ENCODE results near the gene PLXNA4. TPM values are rescaled to one million over a fixed set of nuclear protein-coding genes. Genes with fewer than 3 reads are reported as not detected.

Gene PLXNA4
- total and polyA plus RNA-seq, 9 of the 15 experiments (the other 6 are each of a cell fraction or from before 2014, with no cell fraction given), result under 0.01 to 0.09 TPM; not detected in 7

DNA sequence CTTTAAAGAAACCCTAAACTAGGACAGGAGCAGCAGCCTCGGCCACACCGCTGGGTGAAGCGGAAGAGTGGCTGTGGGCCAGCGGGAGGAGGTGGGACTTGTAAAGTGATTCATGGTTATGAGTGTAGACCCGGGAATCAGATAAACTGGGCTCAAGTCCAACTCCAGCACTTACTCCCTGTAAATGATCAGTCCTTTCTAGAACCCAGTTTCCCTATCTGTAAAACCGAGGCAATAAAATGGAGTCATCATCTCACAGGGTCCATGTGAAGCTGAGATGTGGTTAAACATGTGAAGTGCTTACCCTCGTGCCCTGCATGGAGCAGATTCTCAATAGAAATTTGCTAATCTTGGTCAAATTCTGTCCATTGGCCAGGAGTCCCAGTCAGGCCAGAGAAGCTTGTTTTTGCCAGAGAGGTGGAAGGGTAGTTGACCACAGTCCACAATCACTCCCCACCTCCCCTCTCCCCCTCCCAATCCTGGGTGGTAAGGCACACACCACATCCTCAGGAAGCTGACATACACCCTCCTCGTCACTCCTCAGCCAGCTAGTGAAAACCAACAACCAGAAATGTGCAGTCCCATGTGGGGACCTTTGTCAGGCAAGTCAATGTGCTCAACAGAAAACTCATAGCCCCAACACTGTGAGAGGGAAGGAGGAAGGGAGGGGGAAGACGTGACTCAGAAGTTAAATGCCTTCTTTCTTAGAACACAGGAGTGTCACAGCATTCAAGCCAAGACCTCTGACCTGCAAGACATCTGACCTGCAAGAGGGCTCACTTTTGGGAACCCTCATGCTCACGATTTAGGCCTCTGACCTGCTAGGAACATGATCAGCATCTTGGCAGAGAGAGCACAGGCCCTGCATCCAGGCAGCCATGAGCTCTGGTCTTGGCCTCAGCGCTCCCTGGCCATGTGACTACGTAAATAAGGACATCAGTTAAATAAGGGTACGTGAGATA is 145.1 kb downstream of the PLXNA4 start (continued):
- TF ChIP-seq ZNF511 (CRISPR knock-in tag; IDR thresholded peaks at IDR 0.05) (0 out of 2 replicates have a peak, but pooled peaks have one; percentile 37), RBM22 (IDR thresholded peaks at IDR 0.05; ENCODE audit: low read depth, low read length, poor library complexity, severe bottlenecking) (no peak), NR2C2 (CRISPR knock-in tag; IDR thresholded peaks at IDR 0.05) (no peak), NR2C2 (tag; IDR thresholded peaks at IDR 0.05) (peak; percentile 69; the same call in 1 of the 2 replicates), ZNF551 (CRISPR knock-in tag; IDR thresholded peaks at IDR 0.05) (no peak), TOE1 (IDR thresholded peaks at IDR 0.05; ENCODE audit: borderline replicate concordance) (no peak), TOE1 (CRISPR knock-in tag; IDR thresholded peaks at IDR 0.05; ENCODE audit: borderline replicate concordance, low read depth) (no peak), NFIC (IDR thresholded peaks at IDR 0.05) (peak; percentile 63), ATF7 (IDR thresholded peaks at IDR 0.05) (no peak), ZKSCAN1 (IDR thresholded peaks at IDR 0.05; ENCODE audit: low read depth, low read length) (no peak), GABPA (tag; conservative IDR thresholded peaks at IDR 0.05; ENCODE audit: low read depth) (peak; percentile 71), PBX2 (CRISPR knock-in tag; IDR thresholded peaks at IDR 0.05; ENCODE audit: low read depth) (no peak), PBX2 (tag; conservative IDR thresholded peaks at IDR 0.05; ENCODE audit: low read depth) (peak; percentile 90), MYC (IDR thresholded peaks at IDR 0.05; ENCODE audit: low read depth, low read length) (no peak), MYC (CRISPR knock-in tag; IDR thresholded peaks at IDR 0.05; ENCODE audit: borderline replicate concordance, low read depth) (no peak), GABPB1 (CRISPR knock-in tag; IDR thresholded peaks at IDR 0.05) (peak; percentile 33; the same call in 1 of the 2 replicates), MEIS2 (IDR thresholded peaks at IDR 0.05; ENCODE audit: partially characterized antibody) (peak; percentile 75), HNRNPUL1 (IDR thresholded peaks at IDR 0.05; ENCODE audit: low read length) (no peak), POLR3A (IDR thresholded peaks at IDR 0.05; ENCODE audit: borderline replicate concordance, extremely low read depth, insufficient read depth, insufficient read length) (no peak)
- TF ChIP-seq, protein P1, sequence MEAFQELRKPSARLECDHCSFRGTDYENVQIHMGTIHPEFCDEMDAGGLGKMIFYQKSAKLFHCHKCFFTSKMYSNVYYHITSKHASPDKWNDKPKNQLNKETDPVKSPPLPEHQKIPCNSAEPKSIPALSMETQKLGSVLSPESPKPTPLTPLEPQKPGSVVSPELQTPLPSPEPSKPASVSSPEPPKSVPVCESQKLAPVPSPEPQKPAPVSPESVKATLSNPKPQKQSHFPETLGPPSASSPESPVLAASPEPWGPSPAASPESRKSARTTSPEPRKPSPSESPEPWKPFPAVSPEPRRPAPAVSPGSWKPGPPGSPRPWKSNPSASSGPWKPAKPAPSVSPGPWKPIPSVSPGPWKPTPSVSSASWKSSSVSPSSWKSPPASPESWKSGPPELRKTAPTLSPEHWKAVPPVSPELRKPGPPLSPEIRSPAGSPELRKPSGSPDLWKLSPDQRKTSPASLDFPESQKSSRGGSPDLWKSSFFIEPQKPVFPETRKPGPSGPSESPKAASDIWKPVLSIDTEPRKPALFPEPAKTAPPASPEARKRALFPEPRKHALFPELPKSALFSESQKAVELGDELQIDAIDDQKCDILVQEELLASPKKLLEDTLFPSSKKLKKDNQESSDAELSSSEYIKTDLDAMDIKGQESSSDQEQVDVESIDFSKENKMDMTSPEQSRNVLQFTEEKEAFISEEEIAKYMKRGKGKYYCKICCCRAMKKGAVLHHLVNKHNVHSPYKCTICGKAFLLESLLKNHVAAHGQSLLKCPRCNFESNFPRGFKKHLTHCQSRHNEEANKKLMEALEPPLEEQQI (IDR thresholded peaks at IDR 0.05), result no peak
- TF ChIP-seq, protein P2, sequence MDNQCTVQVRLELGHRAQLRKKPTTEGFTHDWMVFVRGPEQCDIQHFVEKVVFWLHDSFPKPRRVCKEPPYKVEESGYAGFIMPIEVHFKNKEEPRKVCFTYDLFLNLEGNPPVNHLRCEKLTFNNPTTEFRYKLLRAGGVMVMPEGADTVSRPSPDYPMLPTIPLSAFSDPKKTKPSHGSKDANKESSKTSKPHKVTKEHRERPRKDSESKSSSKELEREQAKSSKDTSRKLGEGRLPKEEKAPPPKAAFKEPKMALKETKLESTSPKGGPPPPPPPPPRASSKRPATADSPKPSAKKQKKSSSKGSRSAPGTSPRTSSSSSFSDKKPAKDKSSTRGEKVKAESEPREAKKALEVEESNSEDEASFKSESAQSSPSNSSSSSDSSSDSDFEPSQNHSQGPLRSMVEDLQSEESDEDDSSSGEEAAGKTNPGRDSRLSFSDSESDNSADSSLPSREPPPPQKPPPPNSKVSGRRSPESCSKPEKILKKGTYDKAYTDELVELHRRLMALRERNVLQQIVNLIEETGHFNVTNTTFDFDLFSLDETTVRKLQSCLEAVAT (IDR thresholded peaks at IDR 0.05), result no peak
